Upper lobe of left lung (tissue), 4 donors: ENCODE data around the gene MYMK.

Experiments
- CTCF ChIP-seq, 6 experiments: fragments of 450-650 bp in 4 of 6; fragments of 200-600 bp in 2 of 6; sonication (generic) in 2 of 6; IDR thresholded peaks; one replicate each; pipeline ENCODE4 v1.5.1; 2016 to 2019; ENCODE audit warnings: antibody characterized with exemption in 6 of 6
- EP300 ChIP-seq, 4 donors: sonication (generic); formaldehyde crosslinking; IDR thresholded peaks; one replicate each; pipeline ENCODE4 v1.5.1; 2017; ENCODE audit warnings: antibody characterized with exemption in 4 of 4, control low read depth in 2 of 4
- POLR2A ChIP-seq, 4 donors: fragments of 450-650 bp; IDR thresholded peaks; one replicate each; pipeline ENCODE4 v1.5.1; 2016 to 2017; ENCODE audit warnings: antibody characterized with exemption in 4 of 4, mild to moderate bottlenecking in 2 of 4
- POLR2AphosphoS5 ChIP-seq, 2 donors: sonication (generic); formaldehyde crosslinking; IDR thresholded peaks; one replicate each; pipeline ENCODE4 v1.5.1; 2017; ENCODE audit warnings: antibody characterized with exemption in 2 of 2

GRCh38 chr9:133534346-133535291 lies 9.9 kb upstream of the MYMK start, which contains the start of gene ADAMTSL2:
- TF ChIP-seq CTCF (IDR thresholded peaks at IDR 0.05) (no peak), POLR2A (IDR thresholded peaks at IDR 0.05) (no peak), POLR2AphosphoS5 (IDR thresholded peaks at IDR 0.05) (no peak), EP300 (IDR thresholded peaks at IDR 0.05) (no peak)
